Measurements from ENCODE around the gene NPFF. TPM values are rescaled to one million over a fixed set of nuclear protein-coding genes. Genes with fewer than 3 reads are reported as not detected.
A peak's percentile ranks its signal among the peaks of the same experiment; 100 is the strongest.

The NPFF gene
- total and polyA plus RNA-seq, 10 donors = 0.49 to 2.0 (median 1.3) TPM; not detected in 7

DNA sequence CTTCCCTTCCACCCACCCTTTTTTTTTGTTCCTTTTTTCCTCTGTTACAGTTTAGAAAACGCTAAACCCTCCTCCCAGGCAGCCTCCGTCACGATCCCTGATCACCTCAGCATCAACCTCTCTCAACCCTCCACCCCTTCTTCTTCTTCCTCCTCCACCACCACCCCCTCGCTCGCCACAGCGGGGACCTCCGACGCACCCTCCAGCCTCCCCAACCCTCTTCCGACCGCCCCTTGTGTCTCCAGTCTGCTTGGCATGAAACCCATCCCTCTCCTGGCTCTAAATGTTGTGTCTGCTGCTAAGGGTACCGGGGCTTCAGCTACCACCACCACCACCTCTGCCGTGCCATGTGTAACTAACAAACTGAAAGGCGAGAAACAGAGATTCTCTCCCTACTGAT is 32.5 kb downstream of the NPFF start:
- Histone ChIP-seq H3K27me3 (replicated peaks in 1 of 7) (no peaks in the 10 kb centered on the region), H3K4me1 (peaks cover 0 to 84% (median 47%) of the 10 kb centered on the region in 6 donors), H3K9me3 (no peaks in the 10 kb centered on the region), H3K4me3 (no peak overlapping the region), H3K36me3 (peaks cover 8 to 100% (median 100%) of the 10 kb centered on the region in 6 donors), H3K27ac (peak overlapping the region in 4 of 8 donors; percentile 4 to 40 (median 11))
- intact Hi-C loops (cut with DNase I; ENCODE audit: low total_unique reads) = no loop called here
- DNase-seq = no peak
- TF ChIP-seq POLR2A (IDR thresholded peaks at IDR 0.05) (no peak), POLR2AphosphoS5 (IDR thresholded peaks at IDR 0.05) (peak; percentile 27 to 63 (median 46))
- TF ChIP-seq, protein P1, sequence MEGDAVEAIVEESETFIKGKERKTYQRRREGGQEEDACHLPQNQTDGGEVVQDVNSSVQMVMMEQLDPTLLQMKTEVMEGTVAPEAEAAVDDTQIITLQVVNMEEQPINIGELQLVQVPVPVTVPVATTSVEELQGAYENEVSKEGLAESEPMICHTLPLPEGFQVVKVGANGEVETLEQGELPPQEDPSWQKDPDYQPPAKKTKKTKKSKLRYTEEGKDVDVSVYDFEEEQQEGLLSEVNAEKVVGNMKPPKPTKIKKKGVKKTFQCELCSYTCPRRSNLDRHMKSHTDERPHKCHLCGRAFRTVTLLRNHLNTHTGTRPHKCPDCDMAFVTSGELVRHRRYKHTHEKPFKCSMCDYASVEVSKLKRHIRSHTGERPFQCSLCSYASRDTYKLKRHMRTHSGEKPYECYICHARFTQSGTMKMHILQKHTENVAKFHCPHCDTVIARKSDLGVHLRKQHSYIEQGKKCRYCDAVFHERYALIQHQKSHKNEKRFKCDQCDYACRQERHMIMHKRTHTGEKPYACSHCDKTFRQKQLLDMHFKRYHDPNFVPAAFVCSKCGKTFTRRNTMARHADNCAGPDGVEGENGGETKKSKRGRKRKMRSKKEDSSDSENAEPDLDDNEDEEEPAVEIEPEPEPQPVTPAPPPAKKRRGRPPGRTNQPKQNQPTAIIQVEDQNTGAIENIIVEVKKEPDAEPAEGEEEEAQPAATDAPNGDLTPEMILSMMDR (IDR thresholded peaks at IDR 0.05 in 8 of 11, conservative IDR thresholded peaks at IDR 0.05 in 3 of 11) = no peak
- WGBS, 5 donors = 70 to 80% (median 76%) methylated on average over 13 of the region's 13 CpGs

DNA sequence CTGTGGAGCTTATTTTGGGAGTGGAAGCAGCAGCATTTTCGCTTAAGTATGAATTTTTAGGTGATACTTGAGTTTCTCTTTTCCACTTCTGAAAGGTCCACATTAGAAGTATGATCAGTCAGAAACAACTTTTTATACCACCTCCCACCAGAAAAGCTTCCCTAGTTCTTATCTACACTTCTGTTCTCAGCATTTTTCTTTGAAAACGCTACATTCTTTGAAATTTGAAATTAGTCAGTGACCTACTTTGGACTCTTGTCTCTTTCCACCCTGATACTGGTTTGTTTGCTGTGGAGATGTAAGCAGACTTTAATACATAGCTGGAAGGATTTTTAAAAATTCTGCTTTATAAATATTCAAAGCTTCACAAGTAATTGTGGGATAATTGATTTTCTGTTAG is 33.2 kb downstream of the NPFF start:
- DNase-seq = no peak
- H3K4me1 ChIP-seq = peaks cover 0 to 78% (median 45%) of the 10 kb centered on the region in 6 donors
- intact Hi-C loops (cut with DNase I; ENCODE audit: low total_unique reads) = no loop called here
- TF ChIP-seq POLR2AphosphoS5 (IDR thresholded peaks at IDR 0.05) (no peak), POLR2A (IDR thresholded peaks at IDR 0.05) (no peak)
- TF ChIP-seq, protein P1 (IDR thresholded peaks at IDR 0.05 in 8 of 11, conservative IDR thresholded peaks at IDR 0.05 in 3 of 11) = no peak
- peaks cover 8 to 100% (median 100%) of the 10 kb centered on the region in 6 donors for H3K36me3 ChIP-seq
- no peaks in the 10 kb centered on the region for H3K9me3 ChIP-seq
- H3K27me3 ChIP-seq (replicated peaks in 1 of 7) = no peaks in the 10 kb centered on the region
- 66 to 83% (median 77%) methylated on average over 2 of the region's 2 CpGs for WGBS, 5 donors
- H3K4me3 ChIP-seq = no peak overlapping the region
- peak overlapping the region in 2 of 8 donors; percentile 6 to 10 for H3K27ac ChIP-seq

DNA sequence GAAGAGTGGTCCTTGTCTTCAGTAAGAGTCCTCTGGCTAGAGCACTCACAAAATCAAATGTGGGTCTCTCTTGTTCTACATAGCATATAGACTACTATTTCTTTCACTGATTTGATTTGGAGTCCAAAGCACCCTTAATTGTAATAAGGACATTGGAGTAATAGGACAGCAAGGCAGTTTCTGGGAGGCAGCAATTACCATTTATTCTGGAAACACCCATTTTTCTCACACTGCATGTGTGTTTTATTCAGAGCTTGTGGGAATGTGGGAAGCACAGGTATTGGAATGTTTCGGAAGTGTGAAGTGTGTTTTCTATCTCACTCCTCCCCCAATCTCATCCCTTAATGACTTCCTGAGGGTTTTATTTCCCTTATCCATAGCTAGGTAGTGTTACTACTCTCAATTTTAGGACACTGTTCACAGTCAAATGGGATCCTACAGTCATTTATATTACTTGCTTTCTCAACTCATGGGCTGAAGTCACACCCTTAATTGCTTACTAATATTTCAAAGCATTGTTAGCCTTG is 35.2 kb downstream of the NPFF start:
- DNase-seq = no peak
- intact Hi-C loops (cut with DNase I; ENCODE audit: low total_unique reads) = no loop called here
- no peak overlapping the region for H3K27ac ChIP-seq

DNA sequence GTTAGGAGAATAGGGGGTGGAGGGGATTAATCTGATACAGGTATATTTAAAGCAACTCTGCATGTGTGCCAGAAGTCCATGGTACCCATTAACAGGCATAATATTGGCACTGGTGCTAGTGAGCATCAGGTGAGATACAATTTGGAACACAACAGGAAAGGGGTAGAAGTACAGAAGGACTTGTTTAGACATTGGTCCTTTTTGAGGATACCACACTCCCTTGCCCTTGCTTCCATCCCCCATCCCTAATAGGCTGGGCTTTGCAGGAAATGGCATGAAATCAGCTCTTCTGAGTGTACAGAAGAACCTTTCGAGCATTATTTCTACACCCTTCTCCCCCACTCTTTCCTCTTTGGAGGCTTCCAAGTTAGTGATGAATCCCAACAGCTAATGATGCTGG is 39.0 kb downstream of the NPFF start:
- 55 to 81% (median 67%) methylated on average over 1 of the region's 1 CpG for WGBS, 5 donors
- no peak for DNase-seq
- peak overlapping the region in 1 of 8 donors; percentile 9 for H3K27ac ChIP-seq
- H3K27me3 ChIP-seq (replicated peaks in 1 of 7) = no peaks in the 10 kb centered on the region
- intact Hi-C loops (cut with DNase I; ENCODE audit: low total_unique reads) = no loop called here
- no peaks in the 10 kb centered on the region for H3K9me3 ChIP-seq
- TF ChIP-seq POLR2AphosphoS5 (IDR thresholded peaks at IDR 0.05) (peak in 1 of 3 donors; percentile 18), POLR2A (IDR thresholded peaks at IDR 0.05) (no peak)
- peaks cover 9 to 100% (median 100%) of the 10 kb centered on the region in 6 donors for H3K36me3 ChIP-seq
- H3K4me1 ChIP-seq = peaks cover 3 to 60% (median 30%) of the 10 kb centered on the region in 6 donors
- no peak overlapping the region for H3K4me3 ChIP-seq

More for the DNA sequence above, 35.2 kb downstream of the NPFF start:
- no peaks in the 10 kb centered on the region for H3K9me3 ChIP-seq
- TF ChIP-seq, protein P1 (IDR thresholded peaks at IDR 0.05 in 8 of 11, conservative IDR thresholded peaks at IDR 0.05 in 3 of 11) = no peak
- TF ChIP-seq POLR2A (IDR thresholded peaks at IDR 0.05) (no peak), POLR2AphosphoS5 (IDR thresholded peaks at IDR 0.05) (no peak)
- 92 to 97% (median 94%) methylated on average over 1 of the region's 1 CpG for WGBS, 5 donors
- H3K36me3 ChIP-seq = peaks cover 9 to 100% (median 100%) of the 10 kb centered on the region in 6 donors
- H3K4me3 ChIP-seq = no peak overlapping the region
- peaks cover 0 to 61% (median 38%) of the 10 kb centered on the region in 6 donors for H3K4me1 ChIP-seq
- H3K27me3 ChIP-seq (replicated peaks in 1 of 7) = no peaks in the 10 kb centered on the region

Data from spleen (tissue), 11 donors.